Motor neuron (in vitro differentiated cells): ENCODE measurements around the gene ZNF319. TPM values are rescaled to one million over a fixed set of nuclear protein-coding genes. Genes with fewer than 3 reads are reported as not detected.

Source experiments
- ATAC-seq, 8 experiments: fragments of 200-7000 bp; cut with Tn5 transposase; replicated peaks in 6 of 8; 2 replicates each; pipeline ENCODE4 v1.8.0; 2021; ENCODE audit warnings: mild to moderate bottlenecking in 8 of 8, moderate library complexity in 8 of 8
- H3K27ac ChIP-seq, 2 donors: fragments of 250-450 bp; sonication (Bioruptor Pico); 2 replicates each; pipeline ENCODE4 v1.9.0; 2021; ENCODE audit warnings: antibody characterized with exemption in 2 of 2, mild to moderate bottlenecking in 2 of 2, moderate library complexity in 1 of 2
- H3K4me1 ChIP-seq, 2 donors: fragments of 250-450 bp; sonication (Bioruptor Pico); replicated peaks in 1 of 2; 2 replicates each; pipeline ENCODE4 v1.6.1; 2021; ENCODE audit warnings: antibody characterized with exemption in 2 of 2, mild to moderate bottlenecking in 2 of 2, moderate library complexity in 1 of 2
- H3K4me3 ChIP-seq, 5 donors: fragments of 250-450 bp; sonication (Bioruptor Pico); 2 replicates each; pipeline ENCODE4 v1.9.0; 2021; ENCODE audit warnings: antibody characterized with exemption in 5 of 5, mild to moderate bottlenecking in 5 of 5, moderate library complexity in 4 of 5
- WGBS, 10 experiments: fragments of 450-650 bp; shearing (Covaris generic); methylation state at CpG; one replicate each; pipeline ENCODE4 v1.0.0; 2022; 5-methylcytosine and 5-hydroxymethylcytosine counted together
- in situ Hi-C, 9 experiments: fragments of 400-800 bp; cut with MboI; loops; one replicate each; pipeline ENCODE4 v1.15.0; 2021; ENCODE audit warnings: low sequenced_read_pairs in 9 of 9, low pct_unique_long_range_greater_than_20kb in 2 of 9; ENCODE audit not compliant: unreplicated experiment in 9 of 9
- total RNA-seq, 8 experiments: library from RNA; unstranded; fragments of 300-600 nt; gene quantifications; 2 replicates each; pipeline versions ENCODE4 v1.2.3 to v1.2.4, GENCODE V29; 2022

ZNF319 gene
- total RNA-seq, 8 experiments from 2014 or later = 3.5 to 7.4 (median 5.2) TPM

- peaks cover 11 to 18% of the 10 kb centered on the region in 2 donors for H3K4me1 ChIP-seq
- H3K4me3 ChIP-seq = no peak within 1 kb of the TSS
- ATAC-seq = peak in 5 of 8 experiments; percentile 56 to 72 (median 66)
- 7 to 100% (median 17%) methylated on average over 1 to 3 of the region's 6 CpGs; no CpG with 5 or more reads in 6 of the 10 experiments for WGBS, 10 experiments
- H3K27ac ChIP-seq = no peak within 1 kb of the TSS
- in situ Hi-C loops = no loop called here
Measured at GRCh38 chr16:57970970-57971369, 29.5 kb downstream of the ZNF319 start, which contains the start of gene CNGB1. Gene CNGB1 (minus strand): TSS chr16:57971128. CDS start chr16:57967286, 3,842 bp downstream.

GRCh38 chr16:57970319-57970718, 30.2 kb downstream of the ZNF319 start:
- 33 to 73% (median 59%) methylated on average over 1 to 5 of the region's 13 CpGs; no CpG with 5 or more reads in 5 of the 10 experiments for WGBS, 10 experiments
- no peak overlapping the region for H3K27ac ChIP-seq
- H3K4me3 ChIP-seq = no peak overlapping the region
- no peak for ATAC-seq
- in situ Hi-C loops = no loop called here
- H3K4me1 ChIP-seq = peaks cover 11 to 16% of the 10 kb centered on the region in 2 donors

GRCh38 chr16:57969451-57970123, 30.9 kb downstream of the ZNF319 start:
- WGBS, 10 experiments = 59 to 98% (median 77%) methylated on average over 2 to 7 of the region's 10 CpGs; no CpG with 5 or more reads in 4 of the 10 experiments
- peaks cover 11 to 16% of the 10 kb centered on the region in 2 donors for H3K4me1 ChIP-seq
- no peak overlapping the region for H3K4me3 ChIP-seq
- in situ Hi-C loops = no loop called here
- no peak overlapping the region for H3K27ac ChIP-seq
- no peak for ATAC-seq

GRCh38 chr16:57967916-57968315, 32.6 kb downstream of the ZNF319 start:
- H3K4me1 ChIP-seq = peaks cover 11 to 16% of the 10 kb centered on the region in 2 donors
- no peak overlapping the region for H3K27ac ChIP-seq
- no peak overlapping the region for H3K4me3 ChIP-seq
- in situ Hi-C loops = no loop called here
- no peak for ATAC-seq

- in situ Hi-C loops = no loop called here
- WGBS, 10 experiments = 40 to 100% (median 84%) methylated on average over 1 to 8 of the region's 9 CpGs; no CpG with 5 or more reads in 4 of the 10 experiments
- Histone ChIP-seq H3K4me3 (no peak overlapping the region), H3K27ac (no peak overlapping the region), H3K4me1 (peaks cover 11 to 16% of the 10 kb centered on the region in 2 donors)
- no peak for ATAC-seq
Measured at GRCh38 chr16:57966986-57967385, 33.5 kb downstream of the ZNF319 start.

- 8 to 60% (median 48%) methylated on average over 1 to 4 of the region's 4 CpGs; no CpG with 5 or more reads in 3 of the 10 experiments for WGBS, 10 experiments
- Histone ChIP-seq H3K4me3 (no peak overlapping the region), H3K27ac (no peak overlapping the region), H3K4me1 (peaks cover 8 to 13% of the 10 kb centered on the region in 2 donors)
- in situ Hi-C loops = no loop called here
- peak in 4 of 8 experiments; percentile 27 to 68 (median 52) for ATAC-seq
Measured at GRCh38 chr16:57966204-57966771, 34.2 kb downstream of the ZNF319 start.

- 20 to 89% (median 72%) methylated on average over 1 to 8 of the region's 10 CpGs; no CpG with 5 or more reads in 3 of the 10 experiments for WGBS, 10 experiments
- peaks cover 0 to 5% of the 10 kb centered on the region in 2 donors for H3K4me1 ChIP-seq
- ATAC-seq = no peak
- H3K4me3 ChIP-seq = no peak overlapping the region
- no peak overlapping the region for H3K27ac ChIP-seq
- in situ Hi-C loops = no loop called here
Measured at GRCh38 chr16:57964157-57964700, 36.2 kb downstream of the ZNF319 start.

- H3K4me1 ChIP-seq = peaks cover 0 to 6% of the 10 kb centered on the region in 2 donors
- H3K27ac ChIP-seq = no peak overlapping the region
- in situ Hi-C loops = no loop called here
- WGBS, 10 experiments = 0 to 40% methylated on average over 1 to 2 of the region's 9 CpGs; no CpG with 5 or more reads in 8 of the 10 experiments
- ATAC-seq = no peak
- H3K4me3 ChIP-seq = no peak overlapping the region
Measured at GRCh38 chr16:57962756-57963155, 37.7 kb downstream of the ZNF319 start.

- Histone ChIP-seq H3K4me3 (no peak overlapping the region), H3K27ac (no peak overlapping the region), H3K4me1 (peaks cover 6 to 13% of the 10 kb centered on the region in 2 donors)
- in situ Hi-C loops = no loop called here
- 0 to 100% (median 54%) methylated on average over 1 to 3 of the region's 5 CpGs; no CpG with 5 or more reads in 5 of the 10 experiments for WGBS, 10 experiments
- ATAC-seq = no peak
Measured at GRCh38 chr16:57962046-57962445, 38.4 kb downstream of the ZNF319 start.

- in situ Hi-C loops = no loop called here
- no peak overlapping the region for H3K4me3 ChIP-seq
- WGBS, 10 experiments = 0 to 67% (median 38%) methylated on average over 1 to 2 of the region's 2 CpGs; no CpG with 5 or more reads in 3 of the 10 experiments
- no peak for ATAC-seq
- no peak overlapping the region for H3K27ac ChIP-seq
- peaks cover 9 to 17% of the 10 kb centered on the region in 2 donors for H3K4me1 ChIP-seq
Measured at GRCh38 chr16:57961538-57961937, 38.9 kb downstream of the ZNF319 start.

- no peak overlapping the region for H3K27ac ChIP-seq
- ATAC-seq = no peak
- peaks cover 9 to 13% of the 10 kb centered on the region in 2 donors for H3K4me1 ChIP-seq
- in situ Hi-C loops = no loop called here
- H3K4me3 ChIP-seq = no peak overlapping the region
- WGBS, 10 experiments = 85% methylated on average over 6 of the region's 7 CpGs; no CpG with 5 or more reads in 9 of the 10 experiments
Measured at GRCh38 chr16:57960826-57961472, 39.5 kb downstream of the ZNF319 start.

GRCh38 chr16:57960310-57960709, 40.2 kb downstream of the ZNF319 start:
- H3K4me1 ChIP-seq = peaks cover 9 to 12% of the 10 kb centered on the region in 2 donors
- no peak for ATAC-seq
- WGBS, 10 experiments = 0 to 100% methylated on average over 1 of the region's 10 CpGs; no CpG with 5 or more reads in 8 of the 10 experiments
- H3K4me3 ChIP-seq = no peak overlapping the region
- in situ Hi-C loops = no loop called here
- H3K27ac ChIP-seq = no peak overlapping the region

- in situ Hi-C loops = no loop called here
- Histone ChIP-seq H3K4me1 (peaks cover 9 to 12% of the 10 kb centered on the region in 2 donors), H3K27ac (no peak overlapping the region), H3K4me3 (no peak overlapping the region)
- no peak for ATAC-seq
- 100% methylated on average over 2 of the region's 11 CpGs; no CpG with 5 or more reads in 9 of the 10 experiments for WGBS, 10 experiments
Measured at GRCh38 chr16:57959804-57960203, 40.7 kb downstream of the ZNF319 start.
